Fibroblast of skin of back (primary cell): ENCODE measurements around the gene ATXN10. TPM values are rescaled to one million over a fixed set of nuclear protein-coding genes. Genes with fewer than 3 reads are reported as not detected.
"Not testable (repeated sequence)": the region's sequence is repeated elsewhere in the genome, so short reads cannot be mapped to it uniquely, and the experiment has no call there.

ENCODE experiments used
- DNase-seq: peaks from one replicate; pipeline ENCODE4 v3.0.0-alpha.2; 2013
- polyA plus RNA-seq, 2 experiments: library from polyadenylated mRNA; unstranded; fragments of 120-200 nt; gene quantifications; one replicate each; pipeline ENCODE4 v1.2.1, GENCODE V29; 2013; ENCODE audit not compliant: insufficient read length in 2 of 2

ATXN10 gene, protein sequence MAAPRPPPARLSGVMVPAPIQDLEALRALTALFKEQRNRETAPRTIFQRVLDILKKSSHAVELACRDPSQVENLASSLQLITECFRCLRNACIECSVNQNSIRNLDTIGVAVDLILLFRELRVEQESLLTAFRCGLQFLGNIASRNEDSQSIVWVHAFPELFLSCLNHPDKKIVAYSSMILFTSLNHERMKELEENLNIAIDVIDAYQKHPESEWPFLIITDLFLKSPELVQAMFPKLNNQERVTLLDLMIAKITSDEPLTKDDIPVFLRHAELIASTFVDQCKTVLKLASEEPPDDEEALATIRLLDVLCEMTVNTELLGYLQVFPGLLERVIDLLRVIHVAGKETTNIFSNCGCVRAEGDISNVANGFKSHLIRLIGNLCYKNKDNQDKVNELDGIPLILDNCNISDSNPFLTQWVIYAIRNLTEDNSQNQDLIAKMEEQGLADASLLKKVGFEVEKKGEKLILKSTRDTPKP
- 165 TPM for polyA plus RNA-seq (2013, experiment 1 of 2; ENCODE audit: insufficient read length)
- 140 TPM for polyA plus RNA-seq (2013, experiment 2 of 2; ENCODE audit: insufficient read length)

DNA sequence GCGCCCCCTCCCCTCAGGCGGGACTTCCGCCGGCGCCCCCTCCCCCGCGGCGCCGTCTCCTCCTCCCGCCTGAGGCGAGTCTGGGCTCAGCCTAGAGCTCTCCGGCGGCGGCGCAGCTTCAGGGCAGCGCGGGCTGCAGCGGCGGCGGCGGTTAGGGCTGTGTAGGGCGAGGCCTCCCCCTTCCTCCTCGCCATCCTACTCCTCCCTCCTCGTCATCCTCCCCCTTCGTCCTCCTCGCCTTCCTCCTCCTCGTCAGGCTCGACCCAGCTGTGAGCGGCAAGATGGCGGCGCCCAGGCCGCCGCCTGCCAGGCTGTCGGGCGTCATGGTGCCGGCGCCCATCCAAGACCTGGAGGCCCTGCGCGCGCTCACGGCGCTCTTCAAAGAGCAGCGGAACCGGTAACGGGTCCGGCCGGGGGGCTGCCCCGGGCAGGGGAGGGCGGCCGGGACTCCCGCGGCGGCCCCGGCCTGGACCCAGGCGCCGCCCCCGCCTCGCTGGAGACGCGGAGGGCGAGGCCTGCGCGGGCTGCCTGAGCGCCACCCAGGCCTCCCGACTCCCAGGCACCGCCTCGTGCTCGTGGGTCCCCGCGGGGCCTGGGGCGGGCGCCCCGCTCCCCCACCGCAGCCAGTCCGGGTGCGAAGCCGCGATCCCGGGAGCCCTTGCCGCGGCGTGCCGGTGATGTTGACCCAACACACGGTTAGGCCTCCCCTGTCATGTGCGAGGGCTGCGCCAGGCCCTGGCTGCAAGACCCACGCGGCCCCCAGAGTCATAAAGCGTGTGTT, at the start of gene ATXN10:
ATXN10 (plus strand) TSS at position 52 of the 781 bp plus-strand sequence; CDS start at position 282, 230 bp downstream.
- peak; percentile 77 for DNase-seq

DNA sequence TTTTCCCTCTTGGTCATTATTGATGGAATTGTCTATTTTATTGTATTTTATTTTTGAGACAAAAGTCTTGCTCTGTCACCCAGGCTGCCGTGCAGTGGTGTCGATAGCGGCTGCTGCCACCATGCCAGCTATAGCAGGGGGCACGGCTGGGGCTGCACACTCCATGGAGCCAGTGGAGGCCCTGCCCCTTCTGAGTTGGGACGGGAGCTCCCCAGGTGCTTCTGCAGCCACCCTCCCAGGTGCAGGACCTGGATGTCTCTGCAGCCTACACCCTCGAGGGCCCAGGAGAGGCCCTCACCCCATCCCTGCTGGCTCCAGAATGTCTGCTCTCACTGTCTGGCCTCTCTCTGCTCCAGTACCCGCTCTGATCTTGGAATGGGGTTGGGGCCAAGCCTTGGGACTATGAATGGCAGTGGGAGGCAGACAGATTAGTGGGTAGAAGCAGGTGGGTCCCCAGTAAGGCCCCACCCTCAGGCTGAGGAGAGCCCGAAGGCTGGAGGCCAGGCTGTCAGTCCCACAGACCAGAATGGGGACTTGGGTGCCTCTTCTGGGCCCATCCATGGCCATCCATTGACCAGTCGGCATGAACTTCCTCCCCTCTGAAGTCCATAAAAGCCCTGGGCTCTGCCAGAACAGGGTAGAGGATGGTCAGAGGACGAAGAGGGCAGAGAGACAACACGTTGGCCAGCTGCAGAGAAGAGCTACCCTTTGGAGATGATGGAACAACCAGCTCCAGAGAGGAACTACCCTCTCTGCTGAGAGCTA, 49.6 kb upstream of the ATXN10 start:
- no peak for DNase-seq

DNA sequence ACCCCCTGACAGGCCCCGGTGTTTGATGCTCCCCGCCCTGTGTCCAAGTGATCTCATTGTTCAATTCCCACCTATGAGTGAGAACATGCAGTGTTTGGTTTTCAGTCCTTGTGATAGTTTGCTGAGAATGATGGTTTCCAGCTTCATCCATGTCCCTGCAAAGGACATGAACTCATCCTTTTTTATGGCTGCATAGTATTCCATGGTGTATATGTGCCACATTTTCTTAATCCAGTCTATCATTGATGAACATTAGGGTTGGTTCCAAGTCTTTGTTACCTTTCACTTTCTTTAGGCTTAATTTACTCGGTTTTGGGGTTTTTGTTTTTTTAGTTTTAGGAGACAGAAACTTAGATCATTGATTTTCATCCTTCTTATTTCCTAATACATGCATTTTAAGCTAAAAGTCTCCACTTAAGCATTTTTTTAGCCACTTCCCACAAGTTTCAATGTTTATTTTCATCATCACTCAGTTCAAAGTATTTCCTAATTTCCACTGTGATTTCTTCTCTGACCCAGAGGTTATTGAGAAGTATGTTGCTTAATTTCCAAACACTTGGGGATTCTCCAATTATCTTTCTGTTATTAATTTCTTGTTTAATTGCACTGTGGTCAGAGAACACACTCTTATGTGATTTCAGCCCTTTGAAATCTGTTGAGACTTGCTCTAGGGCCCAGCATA, 48.0 kb upstream of the ATXN10 start:
- DNase-seq: not testable (repeated sequence)

DNA sequence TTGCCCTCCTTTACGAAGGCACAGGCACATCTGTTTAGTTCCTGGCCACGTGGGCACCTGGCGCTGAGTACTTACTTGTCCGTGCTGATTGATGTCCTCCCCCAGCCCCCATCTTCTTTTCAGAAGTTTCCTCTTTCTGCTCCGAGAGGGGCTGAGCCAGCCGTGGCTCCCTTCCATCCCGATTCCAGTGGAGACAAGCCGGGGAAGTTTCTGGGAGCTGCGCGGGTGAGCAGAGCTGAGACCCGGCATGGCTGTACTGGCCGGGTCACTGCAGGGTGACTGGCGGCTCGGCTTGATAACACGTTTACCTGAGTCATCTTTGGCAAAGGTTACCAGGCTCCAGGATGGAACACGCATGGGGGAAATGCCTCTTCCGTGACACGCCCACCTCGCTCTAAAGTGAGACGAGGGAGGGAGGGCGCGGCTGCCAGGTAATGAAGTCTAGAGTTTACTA, 45.4 kb upstream of the ATXN10 start:
- no peak for DNase-seq

DNA sequence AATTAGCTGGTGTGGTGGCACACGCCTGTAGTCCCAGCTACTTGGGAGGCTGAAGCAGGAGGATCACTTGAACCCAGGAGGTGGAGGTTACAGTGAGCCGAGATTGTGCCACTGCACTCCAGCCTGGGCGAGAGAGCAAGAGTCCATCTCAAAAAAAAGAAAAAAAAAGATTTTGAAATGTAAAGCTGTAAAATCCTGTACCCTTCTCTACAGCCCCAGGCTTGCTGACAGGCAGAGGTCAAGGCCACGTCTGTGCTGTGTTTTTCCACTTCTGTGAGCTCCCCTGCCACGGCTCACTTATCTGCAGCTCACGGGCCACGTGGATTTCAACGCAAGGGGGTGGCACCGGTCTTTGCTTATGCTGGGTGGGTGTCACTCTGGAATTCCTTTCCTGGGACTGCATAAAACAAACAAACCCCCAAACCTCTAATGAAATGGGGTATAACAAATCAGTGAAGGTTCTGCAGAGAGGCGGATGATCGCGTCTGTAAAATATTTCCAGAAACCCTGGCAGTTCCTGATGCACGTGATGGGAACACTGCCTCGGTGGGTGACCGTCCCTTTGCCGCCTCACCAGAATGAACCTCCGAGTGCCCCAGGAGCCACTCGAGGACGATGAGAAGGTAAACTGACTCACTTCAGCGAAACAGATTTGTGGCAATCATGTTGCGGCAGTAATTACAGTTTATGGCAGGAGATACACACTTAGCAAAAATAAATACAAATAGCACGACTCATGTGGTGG, 44.0 kb upstream of the ATXN10 start:
- DNase-seq: no peak

DNA sequence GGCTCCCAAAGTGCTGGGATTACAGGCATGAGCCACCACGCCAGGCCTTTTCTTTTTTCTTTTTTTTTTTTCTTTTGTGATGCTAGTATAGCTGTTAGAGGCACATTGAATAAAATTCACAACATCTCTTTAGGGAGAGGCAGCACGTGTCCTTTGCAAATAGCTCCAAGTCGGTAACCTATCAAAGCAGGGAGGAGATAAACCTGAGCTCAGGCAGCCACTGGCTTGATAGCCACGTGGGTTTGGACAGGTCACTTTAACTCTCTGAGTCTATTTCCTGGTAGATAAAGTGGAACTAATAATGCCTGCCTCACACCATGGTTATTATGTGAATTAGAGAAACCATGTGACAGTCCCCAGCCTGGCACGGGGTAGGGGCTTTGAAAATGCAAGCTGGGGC, 43.1 kb upstream of the ATXN10 start:
- DNase-seq: no peak

DNA sequence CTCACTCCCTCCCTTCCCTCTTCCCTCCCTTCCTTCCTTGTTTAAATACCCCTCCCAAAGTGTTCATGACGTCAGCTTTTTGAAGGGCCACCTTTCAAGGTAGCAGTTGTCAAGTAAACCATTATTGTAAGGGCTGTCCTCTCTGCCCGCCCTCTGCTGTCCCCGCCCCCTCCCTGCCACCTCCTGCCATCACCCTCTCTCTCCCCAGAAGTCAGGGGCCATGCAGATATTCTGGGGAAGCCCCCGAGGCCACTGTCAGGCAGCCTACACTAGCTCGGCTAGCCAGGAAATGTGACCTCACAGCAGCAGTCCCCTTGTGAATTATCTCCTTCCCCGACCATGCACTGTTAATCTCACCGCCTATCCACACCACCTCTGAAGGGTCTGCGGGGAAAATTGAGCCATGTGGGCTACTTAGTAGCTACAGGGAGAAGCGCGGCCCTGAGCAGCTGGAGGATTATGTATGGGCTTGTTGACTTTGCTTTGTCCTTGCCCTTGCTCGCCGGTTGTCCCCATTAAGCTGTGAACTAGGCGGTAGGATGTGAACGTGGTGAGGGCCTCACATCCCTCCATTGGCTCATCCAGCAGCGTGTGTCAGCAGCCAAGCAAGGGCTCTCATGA, 42.1 kb upstream of the ATXN10 start:
- no peak for DNase-seq

DNA sequence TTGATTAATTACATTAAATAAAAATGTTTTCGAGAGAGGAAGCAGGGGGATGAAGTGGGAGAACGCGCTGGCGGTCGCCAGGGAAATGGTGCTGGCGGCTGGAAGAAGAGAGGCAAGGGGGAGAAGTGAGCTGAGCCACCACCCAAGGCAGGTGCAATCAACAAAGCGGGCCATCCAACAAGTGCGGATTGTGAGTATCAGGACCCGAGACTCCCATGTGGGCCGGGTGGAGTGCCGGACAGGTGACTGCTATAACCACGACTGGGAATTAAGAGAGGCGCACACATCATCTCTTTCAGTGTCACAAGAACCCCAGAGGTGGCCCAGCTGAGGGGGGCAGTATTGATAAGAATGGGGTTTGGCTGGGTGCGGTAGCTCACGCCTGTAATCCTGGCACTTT, 41.2 kb upstream of the ATXN10 start:
- DNase-seq: no peak

DNA sequence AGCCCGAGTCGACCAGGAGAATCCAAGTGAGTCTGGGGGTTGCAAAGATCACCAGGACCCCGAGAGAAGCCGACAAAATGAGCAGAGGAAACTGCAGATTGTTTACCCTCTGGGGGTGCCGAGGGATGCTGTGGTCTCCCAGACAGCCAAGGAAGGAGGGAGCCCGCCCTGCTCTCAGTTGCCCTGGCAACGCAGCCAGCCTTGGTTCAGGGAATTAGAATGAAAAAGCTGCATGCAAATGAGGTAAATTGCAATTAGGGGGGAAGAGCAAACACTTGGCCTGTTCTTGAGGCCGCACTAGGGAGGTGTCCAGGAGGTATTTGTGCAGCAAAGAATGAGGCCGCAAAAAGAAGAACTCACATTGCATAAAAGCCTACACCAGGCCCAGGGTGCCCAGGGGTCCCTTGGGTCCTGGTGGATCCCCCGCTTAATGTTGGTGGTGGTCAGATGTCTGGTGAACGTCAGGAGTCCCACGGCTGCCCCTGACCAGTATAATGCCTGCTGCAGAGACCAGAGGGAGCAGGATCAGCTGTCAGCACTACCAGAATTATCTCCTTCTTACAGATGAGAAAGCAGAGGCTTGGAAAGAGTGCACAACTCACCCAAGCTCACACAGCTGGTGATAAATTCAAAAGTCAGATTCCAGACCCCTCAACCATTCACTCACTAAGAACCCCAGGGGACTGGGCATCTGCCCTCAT, 40.3 kb upstream of the ATXN10 start:
- no peak for DNase-seq

DNA sequence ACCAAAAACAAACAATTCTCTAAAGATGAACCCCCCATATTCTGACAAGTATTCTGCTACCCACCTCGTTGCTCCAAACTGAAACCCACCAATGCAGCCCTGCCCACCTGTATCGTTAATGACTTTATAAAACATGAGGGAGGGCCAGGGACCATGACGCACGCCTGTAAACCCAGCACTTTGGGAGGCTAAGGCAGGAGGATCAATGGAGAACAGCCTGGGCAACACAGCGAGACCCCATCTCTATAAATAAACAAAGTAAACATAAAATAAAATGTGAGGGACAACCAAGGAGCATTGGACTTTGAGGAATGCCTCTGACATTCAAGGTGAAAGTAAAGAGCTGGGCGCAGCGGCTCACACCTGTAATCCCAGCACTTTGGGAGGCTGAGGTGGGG, 39.8 kb upstream of the ATXN10 start:
- no peak for DNase-seq

DNA sequence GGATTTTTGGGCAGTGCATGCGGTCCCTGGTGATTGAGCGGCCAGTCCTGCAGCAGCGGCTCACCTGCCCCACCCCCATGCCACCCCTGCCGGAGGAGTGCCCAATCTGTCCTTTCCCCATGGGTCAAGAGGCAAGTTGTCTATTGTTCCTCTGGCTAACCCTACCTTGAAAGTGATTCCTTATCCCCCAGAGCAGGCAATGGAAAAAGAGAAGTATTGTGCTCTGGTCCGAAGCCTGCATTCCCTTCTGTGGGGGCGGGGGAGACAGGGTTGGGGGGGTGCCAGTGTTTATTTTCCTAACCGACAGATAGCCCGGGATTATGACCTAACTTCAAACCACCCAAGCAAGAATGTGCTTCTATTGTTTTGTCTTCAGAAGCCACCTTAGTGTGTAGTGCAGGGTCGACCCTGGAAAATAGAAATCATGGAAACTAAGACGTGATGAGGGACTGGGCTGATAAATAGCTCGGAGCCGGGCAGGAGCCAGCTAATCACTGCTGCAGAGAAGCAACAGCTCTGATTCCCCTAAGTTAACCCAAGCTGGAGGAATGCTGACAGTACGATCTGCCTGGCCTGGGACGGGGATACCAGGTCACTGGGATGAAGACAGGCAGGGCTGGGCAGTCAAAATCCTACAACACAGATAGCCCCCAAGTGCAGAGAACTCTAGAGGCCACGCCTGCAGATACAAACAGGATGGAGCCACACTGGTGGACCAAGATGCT, 38.7 kb upstream of the ATXN10 start:
- peak; percentile 15 for DNase-seq

DNA sequence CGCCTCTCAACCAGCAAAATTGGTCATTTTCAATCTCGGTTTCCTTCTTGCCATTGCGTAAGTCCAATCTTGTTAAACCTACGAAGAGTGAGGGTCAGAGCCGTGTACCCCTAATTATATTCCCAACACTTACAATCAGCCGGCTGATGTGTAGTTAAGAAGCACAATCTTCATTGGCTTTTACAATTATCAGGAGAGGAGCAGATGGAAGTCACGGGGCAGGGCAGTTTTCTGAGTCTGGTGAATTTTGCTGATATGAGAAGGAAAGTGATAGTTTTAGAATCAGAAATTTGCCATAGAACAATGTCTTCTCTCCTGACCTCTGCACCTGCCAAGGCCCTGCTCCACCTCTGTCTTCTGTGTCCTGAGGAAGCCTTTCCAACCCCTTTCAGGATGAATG, 35.0 kb upstream of the ATXN10 start:
- no peak for DNase-seq

DNA sequence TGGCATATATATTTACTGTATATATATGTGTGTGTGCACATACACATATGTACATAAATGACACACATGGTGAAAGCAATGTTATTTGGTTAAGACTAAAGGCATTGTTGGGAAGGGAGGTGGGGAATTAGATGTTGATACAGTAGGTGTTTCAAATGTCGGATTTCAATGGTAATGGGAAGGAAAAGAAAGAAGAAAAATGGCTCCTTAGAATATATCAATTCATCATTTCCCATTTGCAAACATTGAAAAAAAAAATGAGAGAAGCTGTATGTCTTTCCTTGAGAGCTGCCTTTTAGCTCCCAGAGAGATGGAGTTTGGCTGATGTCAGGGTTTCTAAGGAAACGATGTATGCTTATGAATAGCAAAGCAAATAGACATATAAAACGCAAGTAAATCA, 33.4 kb upstream of the ATXN10 start:
- no peak for DNase-seq

DNA sequence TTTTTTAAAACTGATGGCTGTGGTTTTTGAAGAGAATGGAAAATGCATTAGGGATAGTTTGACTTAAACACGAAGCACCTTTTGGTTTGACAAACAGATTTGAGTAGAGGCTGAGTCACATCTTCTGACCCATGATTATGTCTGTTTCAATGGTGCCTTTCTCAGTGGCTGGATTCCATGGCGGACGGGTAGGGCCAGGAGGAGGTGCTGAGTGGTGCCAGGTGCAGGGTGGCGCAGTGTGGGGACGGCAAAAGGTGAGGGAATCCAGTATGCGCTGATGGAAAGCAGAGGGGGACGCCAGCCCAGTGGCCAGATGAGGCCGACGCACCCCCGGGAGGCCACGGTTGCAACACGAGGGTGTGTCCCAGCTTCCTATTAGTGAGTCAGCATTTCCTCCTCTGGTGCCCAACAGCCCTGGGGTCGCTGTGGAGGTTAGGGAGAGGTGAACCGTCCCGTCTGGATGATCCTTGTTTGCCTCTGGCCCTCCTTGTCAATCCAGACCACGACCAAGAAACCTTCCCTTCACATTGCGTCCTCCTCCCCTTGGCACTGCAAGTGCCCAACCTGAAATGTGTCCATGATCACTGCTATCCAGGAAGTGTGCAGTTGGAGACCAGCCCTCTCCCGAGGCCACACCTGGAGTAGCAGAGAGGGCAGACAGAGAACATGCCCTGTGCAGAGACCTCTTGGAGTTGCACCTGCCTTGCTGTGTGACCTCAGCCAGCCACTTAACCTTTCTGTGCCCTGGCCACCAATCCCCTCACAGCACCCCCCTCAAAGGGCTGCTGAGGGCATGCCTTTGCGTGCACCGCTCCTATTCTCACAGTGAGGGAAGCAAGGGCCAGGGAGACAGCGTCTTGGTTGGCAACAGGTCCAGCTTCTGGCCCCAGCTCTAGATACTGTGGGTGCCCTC, 32.5 kb upstream of the ATXN10 start:
- peak; percentile 19 for DNase-seq

DNA sequence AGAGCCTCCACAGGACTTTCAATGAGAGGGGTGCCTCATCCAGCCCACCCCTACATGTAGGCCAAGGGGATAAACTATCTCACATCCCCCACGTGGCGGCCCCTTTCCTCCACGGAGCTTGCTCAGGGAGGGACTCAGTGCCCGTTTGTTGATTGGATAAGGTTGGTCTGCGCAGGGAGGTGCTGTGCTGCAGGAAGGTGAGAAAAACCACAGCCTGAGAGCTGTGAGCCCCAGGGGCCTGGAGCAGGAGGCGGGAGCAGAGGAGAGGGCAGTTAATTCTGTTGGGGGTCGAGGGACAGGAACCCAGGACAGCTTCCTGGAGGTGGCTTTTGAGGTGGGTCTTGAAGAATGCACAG, 31.9 kb upstream of the ATXN10 start:
- DNase-seq: no peak

DNA sequence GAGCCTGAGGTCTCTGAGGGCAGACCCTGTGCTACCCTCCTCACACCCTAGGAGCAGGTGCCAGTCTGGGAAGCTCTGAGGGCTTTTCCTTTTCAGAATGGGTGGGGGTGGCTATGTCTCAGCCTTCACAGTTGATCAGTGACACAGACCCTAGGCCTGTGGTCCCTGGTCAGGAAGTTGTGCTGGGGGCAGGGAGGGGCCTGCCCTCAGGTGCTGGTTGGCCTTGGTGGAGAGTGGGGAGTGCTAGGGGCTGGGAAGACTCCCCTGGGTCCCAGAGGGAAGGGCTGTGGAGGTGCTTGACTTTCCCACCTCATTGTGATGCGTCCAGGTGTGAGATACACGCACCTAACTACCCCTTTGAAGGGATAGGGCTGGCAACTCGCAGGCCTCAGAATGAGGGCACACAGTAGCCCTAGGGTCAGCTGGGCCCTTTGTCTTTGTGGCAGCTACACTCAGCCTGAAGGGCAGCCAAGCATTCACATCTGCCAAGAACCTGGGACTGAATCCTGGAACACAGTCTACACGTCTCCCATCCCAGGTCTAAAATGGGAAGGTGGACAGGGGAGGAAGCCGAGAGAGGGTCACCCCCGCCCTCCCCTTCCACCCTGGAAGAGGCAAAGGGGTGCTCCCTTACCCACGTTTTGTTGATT, 31.2 kb upstream of the ATXN10 start:
- no peak for DNase-seq

DNA sequence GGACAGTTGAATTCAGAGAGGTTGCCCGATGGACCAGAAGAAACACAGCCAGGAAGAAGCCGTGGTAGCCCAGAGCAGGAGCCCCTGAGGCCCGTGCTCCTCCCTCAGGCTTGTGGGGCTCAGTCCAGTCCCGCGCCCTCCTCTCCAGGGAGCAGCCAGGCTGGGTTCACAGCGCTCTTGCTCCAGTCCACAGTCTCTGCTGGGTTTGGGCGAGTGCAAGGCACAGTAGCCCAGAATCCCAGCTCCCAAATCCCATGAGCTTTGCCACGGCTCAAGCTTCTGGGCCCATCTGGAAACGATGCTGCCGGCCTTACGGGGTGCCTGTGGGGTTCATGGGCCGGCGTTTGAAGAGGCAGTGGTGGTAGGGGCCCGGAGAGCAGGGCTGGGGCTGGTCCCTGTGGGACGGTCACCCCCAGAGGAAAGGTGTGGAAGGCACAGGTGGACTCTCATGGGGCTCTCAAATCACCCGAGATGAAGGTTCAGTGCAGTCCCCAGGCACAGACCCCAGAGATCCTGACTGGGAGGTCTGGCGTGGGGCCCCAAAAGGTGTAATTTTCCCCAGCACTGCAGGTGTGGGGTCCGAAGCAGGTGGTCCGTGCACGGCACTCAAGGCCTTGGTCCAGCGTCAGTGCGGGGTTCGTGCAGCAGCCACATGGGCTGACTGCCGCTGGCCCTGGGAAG, 30.6 kb upstream of the ATXN10 start:
- no peak for DNase-seq
